ENCODE data around the gene RXRA.

Gene RXRA

DNA sequence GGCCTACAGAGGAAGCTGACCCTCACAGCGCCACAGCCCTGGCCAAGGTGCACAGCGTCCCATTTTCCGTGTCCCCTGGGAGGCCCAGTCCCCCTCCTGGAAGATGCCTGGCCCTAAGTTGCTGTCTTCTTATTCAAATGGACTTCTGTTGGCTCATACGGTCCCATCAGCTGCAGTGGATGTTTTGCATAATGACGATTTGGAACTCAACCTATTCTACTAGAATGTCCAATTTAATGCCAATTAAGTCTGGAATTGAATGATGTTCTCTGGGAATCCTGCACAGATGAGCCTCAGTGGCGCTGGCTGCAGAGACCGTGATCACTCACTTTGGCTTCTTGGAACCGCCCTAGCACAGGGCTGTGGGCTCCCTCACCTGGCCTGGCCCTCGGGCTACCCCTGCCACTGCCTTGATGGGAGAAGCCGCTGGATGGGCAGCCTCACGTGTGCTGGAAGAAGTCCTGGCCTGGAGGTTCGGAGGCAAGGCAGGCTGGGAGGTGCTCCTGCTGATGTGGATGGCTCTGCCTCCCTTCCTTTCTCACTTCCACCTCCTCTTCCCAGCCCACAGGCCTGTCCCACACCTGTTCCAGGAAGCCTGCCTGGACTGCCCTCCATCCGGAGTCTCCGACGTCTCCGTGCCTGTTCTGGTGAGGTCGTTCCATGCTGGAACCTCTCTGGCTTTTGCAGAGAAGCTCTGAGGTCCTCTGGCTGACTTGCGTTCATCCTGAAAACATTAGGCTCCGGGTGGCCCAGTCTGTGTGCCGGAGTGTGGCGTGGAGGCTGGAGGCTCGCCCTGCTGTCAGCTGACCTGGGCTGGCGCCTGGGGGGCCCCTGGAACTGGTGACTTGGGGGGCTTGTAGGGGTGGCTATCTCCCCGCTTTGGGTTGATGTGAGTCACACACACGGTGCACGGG, 147.1 kb downstream of the RXRA start:
- DNase-seq, result no peak
- H3K36me3 ChIP-seq, result no peaks in the 10 kb centered on the region
- no peaks in the 10 kb centered on the region for H3K27me3 ChIP-seq (ENCODE audit: insufficient read depth, low read depth, severe bottlenecking)
- H3K9me3 ChIP-seq (ENCODE audit: severe bottlenecking), result no peaks in the 10 kb centered on the region
- no peak overlapping the region for H3K4me3 ChIP-seq (ENCODE audit: low read depth, low read length)
- TF ChIP-seq, protein P1, sequence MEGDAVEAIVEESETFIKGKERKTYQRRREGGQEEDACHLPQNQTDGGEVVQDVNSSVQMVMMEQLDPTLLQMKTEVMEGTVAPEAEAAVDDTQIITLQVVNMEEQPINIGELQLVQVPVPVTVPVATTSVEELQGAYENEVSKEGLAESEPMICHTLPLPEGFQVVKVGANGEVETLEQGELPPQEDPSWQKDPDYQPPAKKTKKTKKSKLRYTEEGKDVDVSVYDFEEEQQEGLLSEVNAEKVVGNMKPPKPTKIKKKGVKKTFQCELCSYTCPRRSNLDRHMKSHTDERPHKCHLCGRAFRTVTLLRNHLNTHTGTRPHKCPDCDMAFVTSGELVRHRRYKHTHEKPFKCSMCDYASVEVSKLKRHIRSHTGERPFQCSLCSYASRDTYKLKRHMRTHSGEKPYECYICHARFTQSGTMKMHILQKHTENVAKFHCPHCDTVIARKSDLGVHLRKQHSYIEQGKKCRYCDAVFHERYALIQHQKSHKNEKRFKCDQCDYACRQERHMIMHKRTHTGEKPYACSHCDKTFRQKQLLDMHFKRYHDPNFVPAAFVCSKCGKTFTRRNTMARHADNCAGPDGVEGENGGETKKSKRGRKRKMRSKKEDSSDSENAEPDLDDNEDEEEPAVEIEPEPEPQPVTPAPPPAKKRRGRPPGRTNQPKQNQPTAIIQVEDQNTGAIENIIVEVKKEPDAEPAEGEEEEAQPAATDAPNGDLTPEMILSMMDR (IDR thresholded peaks at IDR 0.05; ENCODE audit: low read depth, low read length), result no peak
- H3K27ac ChIP-seq, result no peak overlapping the region

GRCh38 chr9:134474055-134474370, 147.8 kb downstream of the RXRA start:
- Histone ChIP-seq H3K9me3 (ENCODE audit: severe bottlenecking) (no peaks in the 10 kb centered on the region), H3K4me3 (ENCODE audit: low read depth, low read length) (no peak overlapping the region), H3K27ac (no peak overlapping the region; the same call in 1 of the 2 replicates), H3K36me3 (no peaks in the 10 kb centered on the region), H3K27me3 (ENCODE audit: insufficient read depth, low read depth, severe bottlenecking) (no peaks in the 10 kb centered on the region)
- TF ChIP-seq, protein P1 (IDR thresholded peaks at IDR 0.05; ENCODE audit: low read depth, low read length), result no peak
- DNase-seq, result no peak

DNA sequence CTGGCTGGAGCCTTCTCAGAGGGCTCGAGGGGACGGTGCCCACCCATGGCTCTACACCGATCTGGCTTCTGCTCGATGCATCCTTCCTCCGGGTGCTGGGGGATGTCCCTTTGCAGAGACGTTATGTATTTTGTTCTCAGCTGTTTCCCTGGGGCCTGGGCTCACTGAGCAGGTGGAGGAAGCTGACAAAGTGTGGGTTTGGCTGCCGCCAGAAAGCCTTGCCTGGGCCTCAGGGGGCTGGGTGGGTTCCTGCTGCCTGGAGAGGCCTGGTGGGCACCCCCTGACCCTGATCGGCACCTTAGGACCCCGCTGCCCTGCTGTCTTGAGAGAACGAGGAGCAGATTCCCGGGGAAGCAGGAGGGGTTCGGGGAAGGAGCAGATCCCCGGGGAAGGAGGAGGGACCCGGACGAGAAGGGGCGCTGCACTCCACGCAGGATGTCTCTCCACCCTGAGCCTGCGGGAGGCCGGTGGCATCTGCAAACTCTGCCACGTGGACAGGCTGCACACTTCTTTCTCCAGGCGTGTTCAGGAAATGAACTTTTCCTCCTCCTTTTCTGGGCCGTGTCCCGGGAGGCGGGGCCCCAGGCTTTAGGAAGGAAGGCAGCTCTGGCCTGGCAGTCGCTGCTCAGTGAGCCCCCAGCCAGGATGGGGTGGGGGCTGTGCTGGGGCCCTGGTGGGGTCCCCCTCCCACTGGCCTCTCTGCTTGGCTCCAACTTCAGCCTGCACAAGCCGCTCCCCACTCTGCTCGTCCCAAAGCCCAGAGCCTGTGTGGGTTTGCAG, 148.9 kb downstream of the RXRA start:
- DNase-seq, result peak; percentile 39
- no peaks in the 10 kb centered on the region for H3K27me3 ChIP-seq (ENCODE audit: insufficient read depth, low read depth, severe bottlenecking)
- H3K9me3 ChIP-seq (ENCODE audit: severe bottlenecking), result peaks cover 3% of the 10 kb centered on the region
- no peaks in the 10 kb centered on the region for H3K36me3 ChIP-seq
- peak overlapping the region; percentile 35; the same call in 1 of the 2 replicates for H3K27ac ChIP-seq
- no peak overlapping the region for H3K4me3 ChIP-seq (ENCODE audit: low read depth, low read length)
- TF ChIP-seq, protein P1 (IDR thresholded peaks at IDR 0.05; ENCODE audit: low read depth, low read length), result no peak

- Histone ChIP-seq H3K36me3 (no peaks in the 10 kb centered on the region), H3K4me3 (ENCODE audit: low read depth, low read length) (no peak overlapping the region), H3K27me3 (ENCODE audit: insufficient read depth, low read depth, severe bottlenecking) (no peaks in the 10 kb centered on the region), H3K9me3 (ENCODE audit: severe bottlenecking) (peaks cover 3% of the 10 kb centered on the region), H3K27ac (peak overlapping the region; percentile 63)
- TF ChIP-seq, protein P1 (IDR thresholded peaks at IDR 0.05; ENCODE audit: low read depth, low read length), result no peak
- DNase-seq, result no peak
These were observed 150.2 kb downstream of the RXRA start for GRCh38 chr9:134476272-134476941.

GRCh38 chr9:134476942-134477335, 150.7 kb downstream of the RXRA start:
- no peak for DNase-seq
- Histone ChIP-seq H3K36me3 (no peaks in the 10 kb centered on the region), H3K4me3 (ENCODE audit: low read depth, low read length) (no peak overlapping the region), H3K27ac (peak overlapping the region; percentile 63), H3K9me3 (ENCODE audit: severe bottlenecking) (peaks cover 3% of the 10 kb centered on the region), H3K27me3 (ENCODE audit: insufficient read depth, low read depth, severe bottlenecking) (no peaks in the 10 kb centered on the region)
- TF ChIP-seq, protein P1 (IDR thresholded peaks at IDR 0.05; ENCODE audit: low read depth, low read length), result no peak

All from WERI-Rb-1 (cell line).